ENCODE measurements around the gene PRRX2. TPM values are rescaled to one million over a fixed set of nuclear protein-coding genes. Genes with fewer than 3 reads are reported as not detected.
"Not testable (repeated sequence)": the region's sequence is repeated elsewhere in the genome, so short reads cannot be mapped to it uniquely, and the experiment has no call there.

Gene PRRX2
- total and polyA plus RNA-seq, 4 donors, result 0.03 to 0.08 TPM; not detected in 2

DNA sequence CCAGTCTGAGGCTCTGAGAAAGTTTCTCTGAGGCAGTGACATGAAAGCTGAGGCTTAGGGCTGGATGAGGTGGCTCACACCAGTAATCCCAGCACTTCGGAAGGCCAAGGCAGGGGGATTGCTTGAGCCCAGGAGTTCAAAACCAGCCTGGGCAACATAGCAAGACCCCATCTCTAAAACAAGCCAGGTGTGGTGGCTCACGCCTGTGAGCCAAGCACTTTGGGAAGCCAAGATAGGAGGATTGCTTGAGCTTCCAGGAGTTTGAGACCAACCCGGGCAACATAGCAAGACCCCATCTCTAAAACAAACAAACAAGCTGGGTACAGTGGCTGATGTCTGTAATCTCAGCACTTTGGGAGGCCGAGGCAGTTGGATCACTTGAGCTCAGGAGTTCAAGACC is 83.6 kb downstream of the PRRX2 start:
- not testable (repeated sequence) for H3K9ac ChIP-seq (ENCODE audit: low read depth in 1 of 2, low read length in 2 of 2); H3K27me3 ChIP-seq (ENCODE audit: control insufficient read depth in 4 of 4, insufficient read depth in 4 of 4, low read length in 3 of 4); H3K4me3 ChIP-seq (ENCODE audit: low read depth in 1 of 3, low read length in 3 of 3); H3K27ac ChIP-seq (ENCODE audit: low read depth in 1 of 2, low read length in 2 of 2); H3K36me3 ChIP-seq (ENCODE audit: control insufficient read depth in 4 of 4, insufficient read depth in 3 of 4, low read depth in 1 of 4, low read length in 3 of 4); DNase-seq (ENCODE audit: low spot score); H3K9me3 ChIP-seq (ENCODE audit: control insufficient read depth in 4 of 4, low read length in 3 of 4); H3K4me1 ChIP-seq (ENCODE audit: control insufficient read depth in 4 of 4, insufficient read depth in 4 of 4, low read length in 3 of 4)
- WGBS, result 91% methylated on average over 4 of the region's 4 CpGs

GRCh38 chr9:129749575-129749974 is 84.1 kb downstream of the PRRX2 start:
- Histone ChIP-seq H3K9me3 (ENCODE audit: control insufficient read depth in 4 of 4, low read length in 3 of 4) (no peaks in the 10 kb centered on the region), H3K4me3 (ENCODE audit: low read depth in 1 of 3, low read length in 3 of 3) (no peak overlapping the region), H3K36me3 (ENCODE audit: control insufficient read depth in 4 of 4, insufficient read depth in 3 of 4, low read depth in 1 of 4, low read length in 3 of 4) (no peaks in the 10 kb centered on the region), H3K27me3 (ENCODE audit: control insufficient read depth in 4 of 4, insufficient read depth in 4 of 4, low read length in 3 of 4) (no peaks in the 10 kb centered on the region), H3K4me1 (ENCODE audit: control insufficient read depth in 4 of 4, insufficient read depth in 4 of 4, low read length in 3 of 4) (no peaks in the 10 kb centered on the region), H3K27ac (ENCODE audit: low read depth in 1 of 2, low read length in 2 of 2) (no peak overlapping the region), H3K9ac (ENCODE audit: low read depth in 1 of 2, low read length in 2 of 2) (no peak overlapping the region)
- WGBS, result 93% methylated on average over 6 of the region's 6 CpGs
- DNase-seq (ENCODE audit: low spot score), result no peak
- TF ChIP-seq RXRA (IDR thresholded peaks at IDR 0.05) (no peak), NR2F2 (IDR thresholded peaks at IDR 0.05) (no peak), SP1 (IDR thresholded peaks at IDR 0.05) (no peak), JUND (IDR thresholded peaks at IDR 0.05) (no peak), TAF1 (conservative IDR thresholded peaks at IDR 0.05) (no peak), FOXA1 (IDR thresholded peaks at IDR 0.05) (no peak), HNF4A (conservative IDR thresholded peaks at IDR 0.05) (no peak), RAD21 (IDR thresholded peaks at IDR 0.05) (no peak), FOXA2 (IDR thresholded peaks at IDR 0.05) (no peak), HNF4G (IDR thresholded peaks at IDR 0.05) (no peak), REST (IDR thresholded peaks at IDR 0.05) (no peak)
- TF ChIP-seq, protein P1, sequence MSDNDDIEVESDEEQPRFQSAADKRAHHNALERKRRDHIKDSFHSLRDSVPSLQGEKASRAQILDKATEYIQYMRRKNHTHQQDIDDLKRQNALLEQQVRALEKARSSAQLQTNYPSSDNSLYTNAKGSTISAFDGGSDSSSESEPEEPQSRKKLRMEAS (IDR thresholded peaks at IDR 0.05), result no peak
- TF ChIP-seq, protein P2, sequence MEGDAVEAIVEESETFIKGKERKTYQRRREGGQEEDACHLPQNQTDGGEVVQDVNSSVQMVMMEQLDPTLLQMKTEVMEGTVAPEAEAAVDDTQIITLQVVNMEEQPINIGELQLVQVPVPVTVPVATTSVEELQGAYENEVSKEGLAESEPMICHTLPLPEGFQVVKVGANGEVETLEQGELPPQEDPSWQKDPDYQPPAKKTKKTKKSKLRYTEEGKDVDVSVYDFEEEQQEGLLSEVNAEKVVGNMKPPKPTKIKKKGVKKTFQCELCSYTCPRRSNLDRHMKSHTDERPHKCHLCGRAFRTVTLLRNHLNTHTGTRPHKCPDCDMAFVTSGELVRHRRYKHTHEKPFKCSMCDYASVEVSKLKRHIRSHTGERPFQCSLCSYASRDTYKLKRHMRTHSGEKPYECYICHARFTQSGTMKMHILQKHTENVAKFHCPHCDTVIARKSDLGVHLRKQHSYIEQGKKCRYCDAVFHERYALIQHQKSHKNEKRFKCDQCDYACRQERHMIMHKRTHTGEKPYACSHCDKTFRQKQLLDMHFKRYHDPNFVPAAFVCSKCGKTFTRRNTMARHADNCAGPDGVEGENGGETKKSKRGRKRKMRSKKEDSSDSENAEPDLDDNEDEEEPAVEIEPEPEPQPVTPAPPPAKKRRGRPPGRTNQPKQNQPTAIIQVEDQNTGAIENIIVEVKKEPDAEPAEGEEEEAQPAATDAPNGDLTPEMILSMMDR (IDR thresholded peaks at IDR 0.05; ENCODE audit: low read depth, low read length, missing input control), result no peak
- TF ChIP-seq, protein P3, sequence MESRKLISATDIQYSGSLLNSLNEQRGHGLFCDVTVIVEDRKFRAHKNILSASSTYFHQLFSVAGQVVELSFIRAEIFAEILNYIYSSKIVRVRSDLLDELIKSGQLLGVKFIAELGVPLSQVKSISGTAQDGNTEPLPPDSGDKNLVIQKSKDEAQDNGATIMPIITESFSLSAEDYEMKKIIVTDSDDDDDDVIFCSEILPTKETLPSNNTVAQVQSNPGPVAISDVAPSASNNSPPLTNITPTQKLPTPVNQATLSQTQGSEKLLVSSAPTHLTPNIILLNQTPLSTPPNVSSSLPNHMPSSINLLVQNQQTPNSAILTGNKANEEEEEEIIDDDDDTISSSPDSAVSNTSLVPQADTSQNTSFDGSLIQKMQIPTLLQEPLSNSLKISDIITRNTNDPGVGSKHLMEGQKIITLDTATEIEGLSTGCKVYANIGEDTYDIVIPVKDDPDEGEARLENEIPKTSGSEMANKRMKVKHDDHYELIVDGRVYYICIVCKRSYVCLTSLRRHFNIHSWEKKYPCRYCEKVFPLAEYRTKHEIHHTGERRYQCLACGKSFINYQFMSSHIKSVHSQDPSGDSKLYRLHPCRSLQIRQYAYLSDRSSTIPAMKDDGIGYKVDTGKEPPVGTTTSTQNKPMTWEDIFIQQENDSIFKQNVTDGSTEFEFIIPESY (IDR thresholded peaks at IDR 0.05), result no peak

All from liver (tissue), 9 donors.